NOMO-1 treated with dmso at 0.1 percent for 144 hours (cell line): ENCODE results near the gene C12orf42.

Source experiments
- DNase-seq: peaks from one replicate; lab custom pipeline; 2025; ENCODE audit not compliant: unreplicated experiment; lab: John Stamatoyannopoulos, UW

The C12orf42 gene

DNA sequence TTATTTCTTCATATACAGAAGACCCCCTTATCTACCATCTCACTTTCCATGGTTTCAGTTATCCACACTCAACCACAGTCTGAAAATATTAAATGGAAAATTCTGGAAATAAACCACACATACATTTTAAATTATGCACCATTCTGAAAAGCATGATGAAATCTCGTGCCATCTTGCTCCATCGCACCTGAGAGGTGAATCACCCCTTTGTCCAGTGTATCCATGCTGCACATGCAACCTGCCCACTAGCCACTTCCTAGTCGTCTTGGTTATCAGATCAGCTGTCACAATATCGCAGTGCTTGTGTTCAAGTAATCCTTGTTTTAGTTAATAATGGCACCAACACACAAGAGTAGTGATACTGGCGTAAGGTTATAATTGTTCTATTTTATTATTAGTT, 145.7 kb downstream of the C12orf42 start:
- no peak for DNase-seq

DNA sequence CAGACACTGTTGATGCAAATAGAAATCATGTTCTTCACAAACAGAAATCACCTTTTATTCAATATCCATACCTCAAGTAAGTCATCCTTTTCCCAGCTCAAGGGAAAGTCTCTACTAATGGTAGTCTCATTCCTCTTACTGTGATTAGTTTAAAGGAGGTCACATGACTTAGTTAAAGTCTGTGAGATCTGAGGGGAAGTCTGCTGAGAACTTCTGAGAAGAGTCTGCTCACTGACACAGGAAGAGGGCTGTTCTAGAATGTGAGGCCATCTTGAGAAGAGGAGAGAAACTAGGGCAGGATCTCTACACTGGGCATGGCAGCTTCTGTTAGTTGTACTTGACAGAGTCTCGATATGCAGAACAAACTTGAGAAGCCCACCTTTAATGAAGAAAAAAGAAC, 146.8 kb downstream of the C12orf42 start:
- DNase-seq, result no peak

- DNase-seq, result no peak
Measured at GRCh38 chr12:103336940-103337339, 158.8 kb downstream of the C12orf42 start.

DNA sequence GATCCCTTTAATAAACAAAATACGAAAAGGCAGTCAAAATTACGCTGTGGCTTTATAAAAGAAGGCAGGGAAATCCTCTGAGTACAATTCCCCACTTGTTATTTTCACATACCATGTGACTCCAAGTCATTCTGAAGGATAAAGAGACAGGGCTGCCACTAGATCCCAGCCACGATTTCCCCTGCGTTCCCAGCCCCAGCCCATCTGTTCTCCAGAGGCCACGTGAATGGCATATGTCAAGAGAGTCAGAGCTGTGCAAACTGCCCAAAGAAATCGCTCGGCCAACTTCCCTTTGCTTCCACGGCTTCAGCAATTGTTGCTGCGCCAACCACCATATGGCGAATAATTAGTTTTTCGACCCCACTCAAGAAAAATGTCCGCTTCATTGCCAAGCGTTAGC, 161.3 kb downstream of the C12orf42 start:
- no peak for DNase-seq

- no peak for DNase-seq
Measured at GRCh38 chr12:103333676-103334075, 162.1 kb downstream of the C12orf42 start.

GRCh38 chr12:103331643-103332042, 164.1 kb downstream of the C12orf42 start:
- DNase-seq, result no peak

GRCh38 chr12:103330672-103331071, 165.1 kb downstream of the C12orf42 start:
- DNase-seq, result no peak

DNA sequence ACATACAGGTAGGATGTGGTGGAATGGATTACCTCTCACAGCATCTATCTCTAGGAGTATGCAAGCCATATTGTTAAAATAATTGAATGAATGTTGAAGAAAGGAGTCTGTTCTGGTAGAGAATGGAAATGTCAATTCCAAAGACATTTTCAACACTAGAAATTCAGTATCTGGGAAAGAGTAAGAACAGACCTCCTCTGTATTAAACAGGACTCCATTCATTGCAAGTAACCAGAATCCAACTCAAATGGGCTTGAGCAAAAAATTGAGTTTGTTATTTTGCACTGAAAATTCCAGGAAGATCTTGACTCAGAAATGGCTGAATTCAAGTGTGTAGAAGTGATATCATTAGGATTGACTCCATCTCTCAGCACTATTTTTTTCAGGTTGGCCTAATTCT, 168.1 kb downstream of the C12orf42 start:
- DNase-seq, result no peak

GRCh38 chr12:103326190-103326589, 169.6 kb downstream of the C12orf42 start:
- DNase-seq, result no peak

DNA sequence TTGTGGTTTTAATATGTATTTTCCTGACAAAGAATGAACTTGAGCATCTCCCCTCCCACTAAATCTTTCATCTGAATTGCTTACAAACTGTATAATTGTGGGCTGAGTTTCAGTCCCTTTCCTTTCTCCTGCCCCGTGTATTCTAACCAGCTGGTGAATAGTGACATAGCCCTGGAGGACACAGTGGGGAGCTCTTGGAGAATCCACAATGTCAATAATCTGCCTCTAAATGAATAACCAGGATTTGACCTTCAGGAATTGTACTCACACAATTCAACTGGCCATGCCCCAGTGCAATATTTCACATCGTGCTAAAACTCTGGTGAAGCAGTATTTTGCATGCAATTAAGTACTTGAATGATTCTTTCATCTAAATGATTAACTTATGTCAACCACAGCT, 177.2 kb downstream of the C12orf42 start:
- DNase-seq, result no peak

GRCh38 chr12:103317220-103317619, 178.5 kb downstream of the C12orf42 start:
- DNase-seq, result no peak

DNA sequence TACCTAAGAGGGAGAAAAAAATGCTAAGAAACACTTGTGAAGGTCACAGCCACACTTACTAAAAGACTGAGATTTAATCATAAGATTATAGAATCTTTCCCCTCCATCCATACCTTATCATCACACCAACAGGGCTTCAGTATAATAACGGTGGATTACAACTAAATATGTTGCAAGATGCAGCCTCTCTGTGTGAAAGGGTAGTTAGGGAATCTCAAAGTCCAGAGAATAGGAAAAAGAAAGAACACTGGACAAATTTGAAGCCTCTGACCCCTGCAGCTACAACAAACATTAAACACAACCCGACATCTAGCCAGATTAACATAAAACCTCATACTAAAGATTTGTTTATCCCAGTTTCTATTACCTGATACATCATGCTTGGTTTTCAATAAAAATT, 181.0 kb downstream of the C12orf42 start:
- no peak for DNase-seq

DNA sequence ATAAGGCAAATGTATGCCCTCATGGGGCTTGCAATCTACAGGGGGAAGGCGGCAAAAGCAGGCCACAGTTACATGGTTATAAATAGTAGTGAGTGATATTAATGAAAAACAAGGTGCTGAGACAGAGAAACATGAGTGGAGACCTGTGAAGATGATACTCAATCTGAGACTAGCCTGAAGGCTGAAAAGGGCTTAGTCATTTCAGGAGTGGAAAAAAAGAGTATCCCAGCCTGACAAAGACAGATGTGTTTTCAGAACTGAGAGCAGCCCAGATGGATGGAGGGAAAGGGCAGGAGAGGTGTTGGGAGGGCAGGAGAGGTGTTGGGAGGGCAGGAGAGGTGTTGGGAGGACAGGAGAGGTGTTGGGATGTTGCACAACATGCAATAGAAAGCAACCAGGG, 181.9 kb downstream of the C12orf42 start:
- no peak for DNase-seq

- DNase-seq, result no peak
Measured at GRCh38 chr12:103312742-103313354, 182.9 kb downstream of the C12orf42 start.

DNA sequence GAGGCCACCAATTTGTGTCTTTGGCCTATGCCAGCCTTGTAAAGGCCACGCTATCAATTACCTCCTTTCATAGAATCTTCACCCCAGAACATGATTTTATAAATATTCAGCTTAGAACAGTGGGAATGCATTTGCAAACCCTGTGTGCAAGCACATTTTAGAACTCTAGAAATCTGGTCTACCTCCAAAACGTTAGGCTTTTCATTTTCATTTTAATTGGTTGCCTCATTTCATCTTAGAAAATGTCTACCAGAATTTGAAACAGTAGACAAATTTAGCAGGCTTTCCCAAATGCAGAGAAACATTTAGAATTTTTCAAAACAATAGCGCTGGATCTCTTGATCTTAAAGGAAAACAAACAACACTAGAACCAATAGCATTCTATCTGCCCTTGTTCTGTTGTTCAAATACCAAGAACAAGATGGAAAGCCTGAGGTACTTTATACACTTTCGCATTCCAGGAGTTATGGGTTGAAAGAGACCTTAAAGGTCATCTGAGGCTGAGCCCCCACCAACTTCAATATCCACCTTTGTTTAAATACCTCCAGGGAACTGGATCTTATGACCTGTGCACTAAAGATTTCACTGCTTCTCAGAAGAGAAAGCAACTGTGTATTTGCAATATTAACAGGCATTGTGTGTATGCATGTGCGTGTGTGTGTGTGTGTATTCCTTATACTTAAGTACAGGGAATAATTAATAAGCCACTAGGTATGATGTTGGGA, 185.1 kb downstream of the C12orf42 start:
- no peak for DNase-seq

GRCh38 chr12:103308396-103308795, 187.4 kb downstream of the C12orf42 start:
- DNase-seq, result no peak

GRCh38 chr12:103303484-103303883, 192.3 kb downstream of the C12orf42 start:
- DNase-seq, result no peak

GRCh38 chr12:103301642-103302591, 193.9 kb downstream of the C12orf42 start:
- no peak for DNase-seq

- DNase-seq, result no peak
Measured at GRCh38 chr12:103288016-103288415, 207.8 kb downstream of the C12orf42 start.

GRCh38 chr12:103282124-103282523, 213.6 kb downstream of the C12orf42 start:
- DNase-seq, result no peak

- DNase-seq, result no peak
Measured at GRCh38 chr12:103279444-103279843, 216.3 kb downstream of the C12orf42 start.

GRCh38 chr12:103278329-103278728, 217.4 kb downstream of the C12orf42 start:
- DNase-seq, result no peak
